H1 (cell line): ENCODE measurements around the gene ZNF845.

Experiments used
- EP300 ChIP-seq, 2 experiments: IDR thresholded peaks; 1 replicate in 1 of 2; 2 replicates in 1 of 2; pipeline ENCODE4 v1.6.1; 2011 to 2012; ENCODE audit warnings: low read depth in 2 of 2, low read length in 2 of 2, mild to moderate bottlenecking in 2 of 2, borderline replicate concordance in 1 of 2, inconsistent platforms in 1 of 2, moderate library complexity in 1 of 2
- FOSL1 ChIP-seq: IDR thresholded peaks from 2 replicates; pipeline ENCODE4 v1.6.1; 2011; ENCODE audit warnings: mild to moderate bottlenecking, low read depth, low read length, moderate library complexity; ENCODE audit not compliant: insufficient read depth
- MAFK ChIP-seq: IDR thresholded peaks from 2 replicates; pipeline ENCODE4 v1.6.1; 2012; ENCODE audit warnings: low read depth, mild to moderate bottlenecking, improper control_type of control experiment, low read length
- POLR2AphosphoS5 ChIP-seq: IDR thresholded peaks from 2 replicates; pipeline ENCODE4 v1.6.1; 2011; ENCODE audit warnings: low read depth, low read length
- YY1 ChIP-seq: IDR thresholded peaks from 2 replicates; pipeline ENCODE4 v1.6.1; 2011; ENCODE audit warnings: low read depth, mild to moderate bottlenecking, low read length
- ZNF274 ChIP-seq: IDR thresholded peaks from 2 replicates; pipeline ENCODE4 v1.7.0; 2012; ENCODE audit warnings: low read length, borderline replicate concordance; ENCODE audit errors: extremely low read depth
- TF ChIP-seq, protein P1 (sequence below), 3 experiments: IDR thresholded peaks; 1 replicate in 2 of 3; 2 replicates in 1 of 3; pipeline versions ENCODE4 v1.5.1 to v1.6.1; 2011; ENCODE audit warnings: low read length in 3 of 3, mild to moderate bottlenecking in 3 of 3, inconsistent platforms in 2 of 3, low read depth in 1 of 3, moderate library complexity in 1 of 3; ENCODE audit not compliant: insufficient read depth in 1 of 3; ENCODE audit errors: control extremely low read depth in 1 of 3

DNA sequence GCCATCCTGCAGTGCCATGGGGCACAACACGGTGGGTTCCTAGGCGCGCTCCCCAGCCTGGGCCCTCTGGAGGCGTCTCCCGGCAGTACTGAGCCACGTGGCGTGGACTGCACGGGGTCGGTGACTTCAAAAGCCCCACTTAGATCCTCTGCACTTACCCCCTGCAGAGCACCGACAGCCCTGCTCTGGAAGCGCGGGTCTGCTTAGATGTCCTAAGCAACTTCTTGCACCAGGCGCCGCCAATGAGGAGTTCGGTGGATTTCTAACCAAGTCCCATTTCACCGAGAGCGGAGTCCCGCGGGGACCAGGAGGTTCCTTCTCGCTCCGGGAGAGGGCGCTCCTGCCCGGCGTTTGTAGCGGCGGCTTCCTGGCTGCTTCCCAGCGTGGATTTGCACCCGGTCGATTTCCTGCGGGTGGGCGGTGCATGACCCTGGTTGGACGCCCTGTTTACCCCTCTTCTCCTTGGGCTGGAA, 25.2 kb upstream of the ZNF845 start:
- TF ChIP-seq FOSL1 (no peak), ZNF274 (no peak), EP300 (IDR thresholded peaks at IDR 0.05; ENCODE audit: borderline replicate concordance in 1 of 2, low read depth in 2 of 2, low read length in 2 of 2) (0 out of 3 replicates have a peak, but pooled peaks of 1 of the 2 experiments have one; percentile 23), POLR2AphosphoS5 (no peak), YY1 (no peak), MAFK (no peak)
- TF ChIP-seq, protein P1, sequence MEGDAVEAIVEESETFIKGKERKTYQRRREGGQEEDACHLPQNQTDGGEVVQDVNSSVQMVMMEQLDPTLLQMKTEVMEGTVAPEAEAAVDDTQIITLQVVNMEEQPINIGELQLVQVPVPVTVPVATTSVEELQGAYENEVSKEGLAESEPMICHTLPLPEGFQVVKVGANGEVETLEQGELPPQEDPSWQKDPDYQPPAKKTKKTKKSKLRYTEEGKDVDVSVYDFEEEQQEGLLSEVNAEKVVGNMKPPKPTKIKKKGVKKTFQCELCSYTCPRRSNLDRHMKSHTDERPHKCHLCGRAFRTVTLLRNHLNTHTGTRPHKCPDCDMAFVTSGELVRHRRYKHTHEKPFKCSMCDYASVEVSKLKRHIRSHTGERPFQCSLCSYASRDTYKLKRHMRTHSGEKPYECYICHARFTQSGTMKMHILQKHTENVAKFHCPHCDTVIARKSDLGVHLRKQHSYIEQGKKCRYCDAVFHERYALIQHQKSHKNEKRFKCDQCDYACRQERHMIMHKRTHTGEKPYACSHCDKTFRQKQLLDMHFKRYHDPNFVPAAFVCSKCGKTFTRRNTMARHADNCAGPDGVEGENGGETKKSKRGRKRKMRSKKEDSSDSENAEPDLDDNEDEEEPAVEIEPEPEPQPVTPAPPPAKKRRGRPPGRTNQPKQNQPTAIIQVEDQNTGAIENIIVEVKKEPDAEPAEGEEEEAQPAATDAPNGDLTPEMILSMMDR (IDR thresholded peaks at IDR 0.05; ENCODE audit: control extremely low read depth in 1 of 3, insufficient read depth in 1 of 3, low read depth in 1 of 3, low read length in 3 of 3) = peak; percentile 85 to 97 (median 92)
